Skin epidermis (tissue), 12 donors: ENCODE measurements around the gene PRR30.

Experiments used
- H3K27ac ChIP-seq, 21 experiments: fragments of 200-600 bp; sonication (generic) in 11 of 21; one replicate each; pipeline ENCODE4 v1.5.0; 2020; ENCODE audit warnings: mild to moderate bottlenecking in 3 of 21, inconsistent platforms in 2 of 21, moderate library complexity in 2 of 21
- H3K4me3 ChIP-seq, 7 experiments: fragments of 200-600 bp; sonication (generic) in 2 of 7; one replicate each; pipeline ENCODE4 v1.5.0; 2020; ENCODE audit warnings: inconsistent platforms in 2 of 7, mild to moderate bottlenecking in 2 of 7, moderate library complexity in 1 of 7

Gene PRR30

DNA sequence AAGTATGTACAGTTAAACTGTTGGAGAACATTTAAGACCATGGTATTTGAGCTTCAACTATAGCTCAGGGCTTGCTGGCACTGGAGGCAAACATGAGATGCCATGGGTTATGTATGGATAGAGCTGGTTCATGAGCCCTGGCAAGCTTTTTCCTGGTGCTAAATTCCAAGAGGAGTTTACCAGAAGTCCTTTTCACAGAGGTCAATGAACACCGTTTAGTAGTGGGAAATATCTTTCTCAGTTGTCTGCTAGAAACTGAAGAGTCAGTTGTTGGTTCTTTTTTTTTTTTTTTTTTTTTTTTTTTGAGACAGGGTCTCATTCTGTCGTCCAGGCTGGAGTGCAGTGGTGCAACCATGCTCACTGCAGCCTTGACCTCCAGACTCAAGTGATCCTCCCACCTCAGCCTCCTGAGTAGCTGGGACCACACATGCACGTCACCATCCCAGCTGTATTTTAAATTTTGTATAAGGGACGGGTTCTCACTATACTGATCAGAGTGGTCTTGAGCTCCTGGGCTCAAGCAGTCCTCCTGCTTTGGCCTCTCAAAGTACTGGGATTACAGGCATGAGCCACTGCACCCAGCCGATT lies 51.3 kb downstream of the PRR30 start:
- no peak overlapping the region for H3K4me3 ChIP-seq

More for the DNA sequence above, 51.3 kb downstream of the PRR30 start:
- no peak overlapping the region for H3K27ac ChIP-seq
